ENCODE data around the gene TM4SF20. TPM values are rescaled to one million over a fixed set of nuclear protein-coding genes. Genes with fewer than 3 reads are reported as not detected.

TM4SF20 gene
- total and polyA plus RNA-seq, 4 donors: not detected

DNA sequence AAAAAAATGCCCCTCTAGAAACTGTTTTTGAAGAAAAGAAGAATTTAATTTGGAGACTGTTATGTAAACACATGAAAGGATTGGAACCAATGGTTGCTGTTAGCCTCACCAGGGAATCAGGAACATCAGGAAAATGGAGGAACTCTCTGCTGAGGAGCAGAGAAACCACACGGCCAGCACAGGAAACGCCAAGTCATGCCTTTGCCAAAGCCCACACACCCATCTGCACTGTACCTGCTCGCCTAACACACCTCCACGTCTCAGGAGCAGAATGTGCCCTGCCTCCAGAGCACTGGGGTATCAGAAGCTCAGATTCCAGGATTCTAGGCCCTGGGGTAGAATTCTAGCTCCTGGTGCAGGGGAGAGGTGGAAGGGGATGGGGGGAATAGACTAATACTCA, 18.5 kb upstream of the TM4SF20 start (continued):
- TF ChIP-seq, protein P1, sequence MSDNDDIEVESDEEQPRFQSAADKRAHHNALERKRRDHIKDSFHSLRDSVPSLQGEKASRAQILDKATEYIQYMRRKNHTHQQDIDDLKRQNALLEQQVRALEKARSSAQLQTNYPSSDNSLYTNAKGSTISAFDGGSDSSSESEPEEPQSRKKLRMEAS (IDR thresholded peaks at IDR 0.05): no peak
- TF ChIP-seq TAF1 (conservative IDR thresholded peaks at IDR 0.05): no peak
- no peak for TF ChIP-seq HNF4A (conservative IDR thresholded peaks at IDR 0.05)
- no peak for TF ChIP-seq ZBTB33 (IDR thresholded peaks at IDR 0.05)
- TF ChIP-seq FOXA2 (IDR thresholded peaks at IDR 0.05): no peak
- no peak for TF ChIP-seq CTCF (IDR thresholded peaks at IDR 0.05; ENCODE audit: low read depth, low read length, missing input control)
- TF ChIP-seq GABPA (IDR thresholded peaks at IDR 0.05 in 1 of 2, conservative IDR thresholded peaks at IDR 0.05 in 1 of 2): no peak

GRCh38 chr2:227395556-227395955, 16.4 kb upstream of the TM4SF20 start:
- TF ChIP-seq, protein P1 (IDR thresholded peaks at IDR 0.05): no peak
- TF ChIP-seq YY1 (IDR thresholded peaks at IDR 0.05): no peak
- no peak for TF ChIP-seq HNF4G (IDR thresholded peaks at IDR 0.05)
- TF ChIP-seq GABPA (IDR thresholded peaks at IDR 0.05 in 1 of 2, conservative IDR thresholded peaks at IDR 0.05 in 1 of 2): no peak
- TF ChIP-seq EGR1 (IDR thresholded peaks at IDR 0.05; ENCODE audit: low read depth in 2 of 2): no peak
- TF ChIP-seq, protein P2, sequence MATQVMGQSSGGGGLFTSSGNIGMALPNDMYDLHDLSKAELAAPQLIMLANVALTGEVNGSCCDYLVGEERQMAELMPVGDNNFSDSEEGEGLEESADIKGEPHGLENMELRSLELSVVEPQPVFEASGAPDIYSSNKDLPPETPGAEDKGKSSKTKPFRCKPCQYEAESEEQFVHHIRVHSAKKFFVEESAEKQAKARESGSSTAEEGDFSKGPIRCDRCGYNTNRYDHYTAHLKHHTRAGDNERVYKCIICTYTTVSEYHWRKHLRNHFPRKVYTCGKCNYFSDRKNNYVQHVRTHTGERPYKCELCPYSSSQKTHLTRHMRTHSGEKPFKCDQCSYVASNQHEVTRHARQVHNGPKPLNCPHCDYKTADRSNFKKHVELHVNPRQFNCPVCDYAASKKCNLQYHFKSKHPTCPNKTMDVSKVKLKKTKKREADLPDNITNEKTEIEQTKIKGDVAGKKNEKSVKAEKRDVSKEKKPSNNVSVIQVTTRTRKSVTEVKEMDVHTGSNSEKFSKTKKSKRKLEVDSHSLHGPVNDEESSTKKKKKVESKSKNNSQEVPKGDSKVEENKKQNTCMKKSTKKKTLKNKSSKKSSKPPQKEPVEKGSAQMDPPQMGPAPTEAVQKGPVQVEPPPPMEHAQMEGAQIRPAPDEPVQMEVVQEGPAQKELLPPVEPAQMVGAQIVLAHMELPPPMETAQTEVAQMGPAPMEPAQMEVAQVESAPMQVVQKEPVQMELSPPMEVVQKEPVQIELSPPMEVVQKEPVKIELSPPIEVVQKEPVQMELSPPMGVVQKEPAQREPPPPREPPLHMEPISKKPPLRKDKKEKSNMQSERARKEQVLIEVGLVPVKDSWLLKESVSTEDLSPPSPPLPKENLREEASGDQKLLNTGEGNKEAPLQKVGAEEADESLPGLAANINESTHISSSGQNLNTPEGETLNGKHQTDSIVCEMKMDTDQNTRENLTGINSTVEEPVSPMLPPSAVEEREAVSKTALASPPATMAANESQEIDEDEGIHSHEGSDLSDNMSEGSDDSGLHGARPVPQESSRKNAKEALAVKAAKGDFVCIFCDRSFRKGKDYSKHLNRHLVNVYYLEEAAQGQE (IDR thresholded peaks at IDR 0.05): no peak
- no peak for TF ChIP-seq FOXA2 (IDR thresholded peaks at IDR 0.05)
- TF ChIP-seq, protein P3, sequence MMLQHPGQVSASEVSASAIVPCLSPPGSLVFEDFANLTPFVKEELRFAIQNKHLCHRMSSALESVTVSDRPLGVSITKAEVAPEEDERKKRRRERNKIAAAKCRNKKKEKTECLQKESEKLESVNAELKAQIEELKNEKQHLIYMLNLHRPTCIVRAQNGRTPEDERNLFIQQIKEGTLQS (IDR thresholded peaks at IDR 0.05): no peak
- TF ChIP-seq TAF1 (conservative IDR thresholded peaks at IDR 0.05): no peak
- no peak for TF ChIP-seq CTCF (IDR thresholded peaks at IDR 0.05; ENCODE audit: low read depth, low read length, missing input control)
- Histone ChIP-seq H3K27me3 (ENCODE audit: control insufficient read depth in 4 of 4, insufficient read depth in 4 of 4, low read length in 3 of 4) (no peaks in the 10 kb centered on the region), H3K27ac (ENCODE audit: low read depth in 1 of 2, low read length in 2 of 2) (no peak overlapping the region), H3K4me3 (ENCODE audit: low read depth in 1 of 3, low read length in 3 of 3) (no peak overlapping the region), H3K36me3 (ENCODE audit: control insufficient read depth in 4 of 4, insufficient read depth in 3 of 4, low read depth in 1 of 4, low read length in 3 of 4) (no peaks in the 10 kb centered on the region), H3K9me3 (ENCODE audit: control insufficient read depth in 4 of 4, low read length in 3 of 4) (no peaks in the 10 kb centered on the region), H3K9ac (ENCODE audit: low read depth in 1 of 2, low read length in 2 of 2) (no peak overlapping the region), H3K4me1 (ENCODE audit: control insufficient read depth in 4 of 4, insufficient read depth in 4 of 4, low read length in 3 of 4) (peaks cover 0 to 4% (median 2%) of the 10 kb centered on the region in 4 donors)
- WGBS: 78% methylated on average over 1 of the region's 1 CpG
- no peak for DNase-seq (ENCODE audit: low spot score)
